Hepatocyte (in vitro differentiated cells): ENCODE data around the gene PNMA6E. TPM values are rescaled to one million over a fixed set of nuclear protein-coding genes. Genes with fewer than 3 reads are reported as not detected.

Experiments
- DNase-seq: peaks from one replicate; pipeline ENCODE4 v3.0.0-alpha.2; 2016; ENCODE audit warnings: low spot score
- H2AFZ ChIP-seq: fragments of 200-600 bp; sonication (generic); 2 replicates; pipeline ENCODE4 v1.6.0; 2016; ENCODE audit warnings: antibody characterized with exemption, mild to moderate bottlenecking
- H3K27ac ChIP-seq: fragments of 200-600 bp; sonication (generic); 2 replicates; pipeline ENCODE4 v1.5.1; 2016; ENCODE audit warnings: mild to moderate bottlenecking
- H3K27me3 ChIP-seq: fragments of 200-600 bp; sonication (generic); 2 replicates; pipeline ENCODE4 v1.6.1; 2016
- H3K36me3 ChIP-seq: fragments of 200-600 bp; sonication (generic); replicated peaks from 2 replicates; pipeline ENCODE4 v1.5.1; 2016; ENCODE audit warnings: low read depth; ENCODE audit not compliant: insufficient read depth
- H3K4me1 ChIP-seq: fragments of 200-600 bp; sonication (generic); 2 replicates; pipeline ENCODE4 v1.5.1; 2016; ENCODE audit warnings: mild to moderate bottlenecking, moderate library complexity; ENCODE audit not compliant: insufficient read depth
- H3K4me2 ChIP-seq: fragments of 200-600 bp; sonication (generic); 2 replicates; pipeline ENCODE4 v1.6.0; 2016
- H3K4me3 ChIP-seq: fragments of 200-600 bp; sonication (generic); 2 replicates; pipeline ENCODE4 v1.5.1; 2016; ENCODE audit warnings: mild to moderate bottlenecking
- H3K79me2 ChIP-seq: fragments of 200-600 bp; sonication (generic); 2 replicates; pipeline ENCODE4 v1.6.0; 2017; ENCODE audit warnings: mild to moderate bottlenecking
- H3K9me2 ChIP-seq: fragments of 200-600 bp; sonication (generic); replicated peaks from 2 replicates; pipeline ENCODE4 v1.6.0; 2017; ENCODE audit warnings: mild to moderate bottlenecking; ENCODE audit not compliant: insufficient read depth
- H3K9me3 ChIP-seq: fragments of 200-600 bp; sonication (generic); 2 replicates; pipeline ENCODE4 v1.5.1; 2016; ENCODE audit warnings: low read depth, mild to moderate bottlenecking
- H4K20me1 ChIP-seq: fragments of 200-600 bp; sonication (generic); 2 replicates; pipeline ENCODE4 v1.6.0; 2016; ENCODE audit warnings: mild to moderate bottlenecking; ENCODE audit not compliant: insufficient read depth, poor library complexity, severe bottlenecking
- EZH2 ChIP-seq: fragments of 200-600 bp; sonication (generic); IDR thresholded peaks from 2 replicates; pipeline ENCODE4 v1.6.1; 2016; ENCODE audit warnings: antibody characterized with exemption, mild to moderate bottlenecking, borderline replicate concordance
- EZH2phosphoT487 ChIP-seq: fragments of 200-600 bp; sonication (generic); IDR thresholded peaks from one replicate; pipeline ENCODE4 v1.6.1; 2018; ENCODE audit warnings: antibody characterized with exemption, mild to moderate bottlenecking, low read depth, moderate library complexity; ENCODE audit not compliant: unreplicated experiment, severe bottlenecking
- WGBS: methylation state at CpG from one replicate; pipeline ENCODE4 v1.1.6; 2016; ENCODE audit warnings: low lambda C conversion rate; ENCODE audit errors: missing lambda C conversion rate; 5-methylcytosine and 5-hydroxymethylcytosine counted together
- polyA plus RNA-seq: library from polyadenylated mRNA; unstranded; fragments of >200 nt; fragmentation: Nextera tagmentation; extraction: Ambion mirVana; gene quantifications from 2 replicates; pipeline ENCODE4 v1.2.1, GENCODE V29; 2016
- total RNA-seq: library from RNA; depleted of rRNA; stranded (reverse); fragments of >200 nt; gene quantifications from 2 replicates; pipeline ENCODE4 v1.2.3, GENCODE V29; 2014
- TF ChIP-seq, protein P1 (sequence below): fragments of 200-600 bp; sonication (generic); IDR thresholded peaks from 2 replicates; pipeline ENCODE4 v1.5.1; 2016; ENCODE audit warnings: antibody characterized with exemption, mild to moderate bottlenecking; ENCODE audit not compliant: poor library complexity

Gene PNMA6E
- total and polyA plus RNA-seq, 2 experiments from 2014 or later, result not detected

GRCh38 chrX:153352858-153353257, 48.3 kb downstream of the PNMA6E start:
- H3K36me3 ChIP-seq, result no peaks in the 10 kb centered on the region
- H3K4me1 ChIP-seq, result no peaks in the 10 kb centered on the region
- no peak overlapping the region for H3K27ac ChIP-seq
- DNase-seq, result no peak
- TF ChIP-seq EZH2phosphoT487, result no peak
- TF ChIP-seq, protein P1, sequence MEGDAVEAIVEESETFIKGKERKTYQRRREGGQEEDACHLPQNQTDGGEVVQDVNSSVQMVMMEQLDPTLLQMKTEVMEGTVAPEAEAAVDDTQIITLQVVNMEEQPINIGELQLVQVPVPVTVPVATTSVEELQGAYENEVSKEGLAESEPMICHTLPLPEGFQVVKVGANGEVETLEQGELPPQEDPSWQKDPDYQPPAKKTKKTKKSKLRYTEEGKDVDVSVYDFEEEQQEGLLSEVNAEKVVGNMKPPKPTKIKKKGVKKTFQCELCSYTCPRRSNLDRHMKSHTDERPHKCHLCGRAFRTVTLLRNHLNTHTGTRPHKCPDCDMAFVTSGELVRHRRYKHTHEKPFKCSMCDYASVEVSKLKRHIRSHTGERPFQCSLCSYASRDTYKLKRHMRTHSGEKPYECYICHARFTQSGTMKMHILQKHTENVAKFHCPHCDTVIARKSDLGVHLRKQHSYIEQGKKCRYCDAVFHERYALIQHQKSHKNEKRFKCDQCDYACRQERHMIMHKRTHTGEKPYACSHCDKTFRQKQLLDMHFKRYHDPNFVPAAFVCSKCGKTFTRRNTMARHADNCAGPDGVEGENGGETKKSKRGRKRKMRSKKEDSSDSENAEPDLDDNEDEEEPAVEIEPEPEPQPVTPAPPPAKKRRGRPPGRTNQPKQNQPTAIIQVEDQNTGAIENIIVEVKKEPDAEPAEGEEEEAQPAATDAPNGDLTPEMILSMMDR, result no peak
- TF ChIP-seq EZH2, result no peak
- H4K20me1 ChIP-seq, result no peaks in the 10 kb centered on the region
- H3K9me2 ChIP-seq, result no peaks in the 10 kb centered on the region
- no peaks in the 10 kb centered on the region for H3K9me3 ChIP-seq
- H3K4me2 ChIP-seq, result no peak overlapping the region
- no peaks in the 10 kb centered on the region for H3K79me2 ChIP-seq
- H2AFZ ChIP-seq, result no peak overlapping the region
- H3K27me3 ChIP-seq, result no peaks in the 10 kb centered on the region
- WGBS, result 81% methylated on average over 3 of the region's 3 CpGs
- no peak overlapping the region for H3K4me3 ChIP-seq

- H3K9me2 ChIP-seq, result no peaks in the 10 kb centered on the region
- WGBS, result 80% methylated on average over 8 of the region's 8 CpGs
- no peak for TF ChIP-seq EZH2phosphoT487
- no peak for TF ChIP-seq EZH2
- H2AFZ ChIP-seq, result no peak overlapping the region
- DNase-seq, result no peak
- no peak overlapping the region for H3K4me2 ChIP-seq
- H3K27ac ChIP-seq, result no peak overlapping the region
- H3K4me1 ChIP-seq, result no peaks in the 10 kb centered on the region
- no peaks in the 10 kb centered on the region for H4K20me1 ChIP-seq
- no peaks in the 10 kb centered on the region for H3K79me2 ChIP-seq
- H3K27me3 ChIP-seq, result no peaks in the 10 kb centered on the region
- no peak overlapping the region for H3K4me3 ChIP-seq
- no peaks in the 10 kb centered on the region for H3K9me3 ChIP-seq
- no peaks in the 10 kb centered on the region for H3K36me3 ChIP-seq
Observed at GRCh38 chrX:153351981-153352380, 49.2 kb downstream of the PNMA6E start.

- no peaks in the 10 kb centered on the region for H3K9me2 ChIP-seq
- DNase-seq, result no peak
- H3K79me2 ChIP-seq, result no peaks in the 10 kb centered on the region
- TF ChIP-seq, protein P1, result no peak
- TF ChIP-seq EZH2phosphoT487, result no peak
- no peak for TF ChIP-seq EZH2
- no peaks in the 10 kb centered on the region for H3K27me3 ChIP-seq
- WGBS, result 91% methylated on average over 5 of the region's 5 CpGs
- H3K27ac ChIP-seq, result no peak overlapping the region
- no peaks in the 10 kb centered on the region for H3K4me1 ChIP-seq
- no peaks in the 10 kb centered on the region for H3K36me3 ChIP-seq
- H3K4me2 ChIP-seq, result no peak overlapping the region
- no peak overlapping the region for H3K4me3 ChIP-seq
- H2AFZ ChIP-seq, result no peak overlapping the region
- H3K9me3 ChIP-seq, result no peaks in the 10 kb centered on the region
- no peaks in the 10 kb centered on the region for H4K20me1 ChIP-seq
Observed at GRCh38 chrX:153349952-153350351, 51.2 kb downstream of the PNMA6E start.

DNA sequence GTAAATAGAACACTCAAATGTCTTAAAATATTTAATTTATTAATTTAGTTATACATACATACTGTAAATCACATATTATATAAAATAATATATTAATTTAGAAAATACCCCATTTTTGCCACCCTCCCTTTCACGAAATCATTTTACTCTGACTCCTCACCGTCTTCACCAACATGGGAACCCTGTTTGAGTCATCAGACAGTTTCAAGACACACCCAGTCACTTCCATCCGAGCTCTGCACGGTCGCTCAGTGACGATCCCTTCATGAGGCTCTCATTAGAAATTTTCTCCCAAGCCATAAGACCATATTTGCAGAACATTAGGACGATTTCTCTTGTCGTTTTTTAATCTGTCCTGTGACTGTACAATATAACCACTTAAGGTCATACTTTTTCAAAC, 52.7 kb downstream of the PNMA6E start:
- no peaks in the 10 kb centered on the region for H3K36me3 ChIP-seq
- no peaks in the 10 kb centered on the region for H3K27me3 ChIP-seq
- no peak overlapping the region for H3K27ac ChIP-seq
- no peaks in the 10 kb centered on the region for H3K9me2 ChIP-seq
- H4K20me1 ChIP-seq, result no peaks in the 10 kb centered on the region
- no peak overlapping the region for H2AFZ ChIP-seq
- H3K4me1 ChIP-seq, result no peaks in the 10 kb centered on the region
- TF ChIP-seq EZH2phosphoT487 (no peak), EZH2 (no peak)
- TF ChIP-seq, protein P1, result no peak
- no peak overlapping the region for H3K4me3 ChIP-seq
- no peaks in the 10 kb centered on the region for H3K9me3 ChIP-seq
- H3K4me2 ChIP-seq, result no peak overlapping the region
- no peak for DNase-seq
- H3K79me2 ChIP-seq, result no peaks in the 10 kb centered on the region
- WGBS, result 77% methylated on average over 8 of the region's 8 CpGs
